Mesendoderm (in vitro differentiated cells): ENCODE results near the gene OVOL1.

Source experiments
- DNase-seq: peaks from one replicate; pipeline ENCODE4 v3.0.0; 2013
- H2AK5ac ChIP-seq: 2 replicates; pipeline ENCODE4 v1.6.1; 2013; ENCODE audit warnings: low read length, inconsistent platforms
- H2BK120ac ChIP-seq: 2 replicates; pipeline ENCODE4 v1.6.1; 2013; ENCODE audit warnings: low read depth, mild to moderate bottlenecking, low read length, moderate library complexity, mixed read lengths
- H2BK15ac ChIP-seq: replicated peaks from 2 replicates; pipeline ENCODE4 v1.6.1; 2013; ENCODE audit warnings: low read depth, mild to moderate bottlenecking, moderate library complexity
- H2BK5ac ChIP-seq: 2 replicates; pipeline ENCODE4 v1.6.1; 2013; ENCODE audit warnings: low read length, inconsistent platforms
- H3K18ac ChIP-seq: 2 replicates; pipeline ENCODE4 v1.6.1; 2013; ENCODE audit warnings: mild to moderate bottlenecking, low read length, mixed read lengths
- H3K23ac ChIP-seq: one replicate; pipeline ENCODE4 v1.6.1; 2013; ENCODE audit warnings: low read length
- H3K27ac ChIP-seq: 2 replicates; pipeline ENCODE4 v1.5.1; 2013; ENCODE audit warnings: low read depth, mild to moderate bottlenecking, inconsistent platforms, low read length, moderate library complexity
- H3K27me3 ChIP-seq: 2 replicates; pipeline ENCODE4 v1.6.1; 2013; ENCODE audit warnings: low read length, control low read depth, mild to moderate bottlenecking, inconsistent platforms; ENCODE audit not compliant: insufficient read depth, poor library complexity
- H3K36me3 ChIP-seq: 2 replicates; pipeline ENCODE4 v1.6.1; 2013; ENCODE audit warnings: low read length, inconsistent platforms; ENCODE audit not compliant: control insufficient read depth, insufficient read depth
- H3K4ac ChIP-seq: one replicate; pipeline ENCODE4 v1.6.1; 2013; ENCODE audit warnings: low read depth, mild to moderate bottlenecking, low read length, moderate library complexity
- H3K4me1 ChIP-seq: 2 replicates; pipeline ENCODE4 v1.6.1; 2013; ENCODE audit warnings: low read depth, low read length, inconsistent platforms; ENCODE audit not compliant: control insufficient read depth
- H3K4me2 ChIP-seq: 2 replicates; pipeline ENCODE4 v1.6.1; 2013; ENCODE audit warnings: low read length
- H3K4me3 ChIP-seq: 2 replicates; pipeline ENCODE4 v1.5.1; 2013; ENCODE audit warnings: mild to moderate bottlenecking, low read length
- H3K56ac ChIP-seq: one replicate; pipeline ENCODE4 v1.6.1; 2013; ENCODE audit warnings: low read length
- H3K79me1 ChIP-seq: 2 replicates; pipeline ENCODE4 v1.6.1; 2013; ENCODE audit warnings: low read length, inconsistent platforms
- H3K79me2 ChIP-seq: 2 replicates; pipeline ENCODE4 v1.6.1; 2013; ENCODE audit warnings: mild to moderate bottlenecking, low read length; ENCODE audit not compliant: control insufficient read depth, insufficient read depth
- H3K9ac ChIP-seq: 2 replicates; pipeline ENCODE4 v1.6.1; 2013; ENCODE audit warnings: low read length, inconsistent platforms
- H4K5ac ChIP-seq: one replicate; pipeline ENCODE4 v1.6.1; 2013; ENCODE audit warnings: low read length
- H4K8ac ChIP-seq: one replicate; pipeline ENCODE4 v1.6.1; 2013; ENCODE audit warnings: low read depth, mild to moderate bottlenecking, control low read depth, low read length, moderate library complexity
- WGBS: extraction: QIAGEN DNeasy Blood & Tissue Kit; methylation state at CpG from one replicate; pipeline ENCODE4 v1.1.7; 2013; ENCODE audit warnings: low lambda C conversion rate, missing lambda C conversion rate; ENCODE audit not compliant: insufficient coverage; ENCODE audit errors: extremely low coverage; 5-methylcytosine and 5-hydroxymethylcytosine counted together

Gene OVOL1

DNA sequence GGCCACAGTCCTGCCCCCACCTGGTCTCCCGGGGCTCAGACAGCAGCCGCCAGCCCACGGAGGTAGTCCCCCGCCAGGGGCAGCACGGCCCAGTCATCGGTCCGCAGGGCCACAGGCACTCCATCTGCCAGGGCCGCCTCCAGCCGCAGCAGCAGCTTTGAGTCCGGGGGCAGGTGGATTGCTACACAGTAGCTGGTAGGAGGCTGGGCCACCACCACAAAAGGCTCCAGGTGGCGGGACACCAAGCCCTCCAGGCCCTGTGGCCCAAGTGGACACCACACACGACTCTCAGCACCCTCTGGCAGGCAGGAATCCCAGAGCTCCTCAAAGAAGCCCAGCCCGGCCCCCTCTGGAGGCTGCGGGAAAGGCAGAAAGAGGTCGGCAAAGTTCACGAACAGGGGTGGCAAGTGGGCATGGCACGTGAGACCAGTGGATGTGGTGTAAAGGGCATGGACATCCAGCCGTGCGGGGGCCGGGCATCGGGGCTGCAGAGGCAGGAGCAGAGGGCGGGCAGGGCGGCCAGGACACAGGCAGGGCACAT is 9.0 kb upstream of the OVOL1 start:
- Histone ChIP-seq H3K9ac (no peak overlapping the region), H3K4me3 (no peak overlapping the region), H3K4me2 (no peak overlapping the region), H2BK120ac (no peak overlapping the region), H4K8ac (no peak overlapping the region), H2BK5ac (no peak overlapping the region), H3K36me3 (no peaks in the 10 kb centered on the region), H4K5ac (no peak overlapping the region), H2AK5ac (no peak overlapping the region), H3K4ac (no peak overlapping the region), H3K18ac (no peak overlapping the region), H2BK15ac (no peak overlapping the region), H3K79me1 (no peaks in the 10 kb centered on the region), H3K79me2 (no peaks in the 10 kb centered on the region), H3K27ac (no peak overlapping the region), H3K56ac (no peak overlapping the region), H3K4me1 (no peaks in the 10 kb centered on the region), H3K27me3 (no peaks in the 10 kb centered on the region), H3K23ac (no peak overlapping the region)
- WGBS: no CpG with 5 or more reads among the region's 23 CpGs
- no peak for DNase-seq

DNA sequence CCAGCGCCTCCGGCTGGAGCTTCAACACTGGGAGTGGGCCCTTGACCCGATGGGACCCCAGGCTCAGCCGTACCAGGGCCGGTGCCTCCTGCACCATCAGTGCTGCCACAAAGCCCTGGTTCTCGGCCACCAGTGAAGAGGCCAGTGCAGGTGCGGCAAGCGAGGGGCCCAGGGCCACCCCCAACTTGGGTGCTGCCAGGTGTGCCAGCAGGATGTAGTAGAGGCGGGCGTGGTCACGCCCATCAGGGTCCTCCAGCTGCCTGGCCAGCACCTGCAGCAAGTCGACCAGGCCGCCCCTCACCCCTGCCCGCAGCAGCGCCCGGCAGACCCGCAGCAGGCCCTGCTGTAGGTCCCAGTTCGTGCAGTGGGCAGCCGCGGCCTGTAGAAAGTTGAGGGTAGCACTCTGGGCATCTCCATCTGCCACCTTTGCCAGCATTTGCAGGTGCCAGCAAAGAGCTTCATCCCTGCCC is 8.4 kb upstream of the OVOL1 start:
- no peak overlapping the region for H2BK120ac ChIP-seq
- no peak overlapping the region for H3K9ac ChIP-seq
- H4K5ac ChIP-seq: no peak overlapping the region
- no CpG with 5 or more reads among the region's 20 CpGs for WGBS
- no peaks in the 10 kb centered on the region for H3K79me2 ChIP-seq
- no peak overlapping the region for H3K18ac ChIP-seq
- no peaks in the 10 kb centered on the region for H3K4me1 ChIP-seq
- H3K27ac ChIP-seq: no peak overlapping the region
- H2BK15ac ChIP-seq: no peak overlapping the region
- no peak overlapping the region for H3K4me3 ChIP-seq
- DNase-seq: no peak
- H3K4me2 ChIP-seq: no peak overlapping the region
- no peaks in the 10 kb centered on the region for H3K79me1 ChIP-seq
- no peaks in the 10 kb centered on the region for H3K36me3 ChIP-seq
- H2BK5ac ChIP-seq: no peak overlapping the region
- H3K23ac ChIP-seq: no peak overlapping the region
- H3K27me3 ChIP-seq: no peaks in the 10 kb centered on the region
- H2AK5ac ChIP-seq: no peak overlapping the region
- no peak overlapping the region for H3K4ac ChIP-seq
- no peak overlapping the region for H4K8ac ChIP-seq
- no peak overlapping the region for H3K56ac ChIP-seq

DNA sequence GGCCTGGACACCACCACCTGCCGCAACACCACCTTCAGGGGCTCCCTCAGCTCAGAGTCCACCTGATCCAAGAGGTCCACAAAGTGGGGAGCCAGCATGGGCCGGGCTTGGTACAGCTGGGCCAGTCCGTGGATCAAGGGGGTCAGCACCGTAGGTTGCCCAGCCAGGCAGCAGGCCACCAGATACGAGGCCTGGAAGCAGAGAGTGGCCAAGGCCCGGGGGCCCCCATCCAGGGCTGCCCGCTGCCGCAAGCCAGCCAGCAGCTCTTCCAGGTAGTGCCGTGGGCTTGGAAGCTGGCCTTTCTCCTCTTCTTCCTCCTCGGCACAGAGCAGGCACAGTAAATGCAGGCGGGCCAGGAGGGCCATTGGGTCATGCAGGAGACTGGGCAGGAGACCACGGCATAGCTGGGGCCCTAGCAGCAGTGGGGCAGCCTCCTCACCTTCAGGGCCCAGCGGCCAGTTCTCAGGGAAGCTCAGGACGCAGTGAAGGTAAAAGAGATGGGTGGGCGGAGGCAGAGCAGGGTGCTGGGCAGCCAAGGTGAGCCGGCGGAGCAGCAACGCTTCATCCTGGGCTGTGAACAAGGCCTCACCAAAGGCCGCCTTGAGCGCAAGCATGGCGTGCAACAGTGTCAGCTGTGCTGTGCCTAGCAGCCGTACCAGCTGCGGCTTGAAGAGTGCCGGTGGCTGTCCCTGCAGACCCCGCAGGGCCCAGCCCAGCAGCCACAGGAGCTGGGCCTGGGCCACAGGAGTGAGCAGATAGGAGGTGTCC is 7.8 kb upstream of the OVOL1 start:
- H3K4me1 ChIP-seq: no peaks in the 10 kb centered on the region
- H3K79me2 ChIP-seq: no peaks in the 10 kb centered on the region
- H2BK120ac ChIP-seq: no peak overlapping the region
- H3K18ac ChIP-seq: no peak overlapping the region
- H4K5ac ChIP-seq: no peak overlapping the region
- WGBS: no CpG with 5 or more reads among the region's 25 CpGs
- H3K27me3 ChIP-seq: no peaks in the 10 kb centered on the region
- H3K4ac ChIP-seq: no peak overlapping the region
- peak overlapping the region; percentile 78 for H3K56ac ChIP-seq
- peak overlapping the region; percentile 50 for H3K4me2 ChIP-seq
- no peak for DNase-seq
- no peaks in the 10 kb centered on the region for H3K36me3 ChIP-seq
- H3K23ac ChIP-seq: no peak overlapping the region
- peak overlapping the region; percentile 72 for H3K9ac ChIP-seq
- H2AK5ac ChIP-seq: no peak overlapping the region
- no peak overlapping the region for H3K27ac ChIP-seq
- no peaks in the 10 kb centered on the region for H3K79me1 ChIP-seq
- H4K8ac ChIP-seq: no peak overlapping the region
- no peak overlapping the region for H2BK15ac ChIP-seq
- no peak overlapping the region for H2BK5ac ChIP-seq
- H3K4me3 ChIP-seq: no peak overlapping the region

DNA sequence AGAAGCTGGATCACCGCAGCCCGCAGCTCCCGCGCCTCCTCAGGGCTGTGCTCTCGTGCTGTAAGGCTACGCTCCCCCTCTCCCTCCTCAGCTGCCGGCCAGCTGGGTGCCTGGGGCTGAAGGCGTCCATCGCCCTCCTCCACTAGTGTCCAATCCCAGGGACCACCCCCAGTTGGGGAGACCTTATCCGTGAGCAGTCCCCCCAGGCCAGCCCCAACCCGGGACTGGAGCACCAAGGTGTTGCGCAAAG is 7.3 kb upstream of the OVOL1 start:
- H3K23ac ChIP-seq: no peak overlapping the region
- DNase-seq: no peak
- peak overlapping the region; percentile 78 for H3K56ac ChIP-seq
- H3K9ac ChIP-seq: peak overlapping the region; percentile 72
- WGBS: no CpG with 5 or more reads among the region's 12 CpGs
- H2BK120ac ChIP-seq: no peak overlapping the region
- no peaks in the 10 kb centered on the region for H3K79me2 ChIP-seq
- H3K27ac ChIP-seq: no peak overlapping the region
- H3K79me1 ChIP-seq: no peaks in the 10 kb centered on the region
- H4K5ac ChIP-seq: no peak overlapping the region
- no peak overlapping the region for H2BK5ac ChIP-seq
- H3K18ac ChIP-seq: no peak overlapping the region
- no peak overlapping the region for H2AK5ac ChIP-seq
- no peak overlapping the region for H4K8ac ChIP-seq
- H3K27me3 ChIP-seq: no peaks in the 10 kb centered on the region
- H3K4me1 ChIP-seq: no peaks in the 10 kb centered on the region
- H3K36me3 ChIP-seq: no peaks in the 10 kb centered on the region
- H3K4me2 ChIP-seq: peak overlapping the region; percentile 50
- H3K4ac ChIP-seq: no peak overlapping the region
- no peak overlapping the region for H2BK15ac ChIP-seq
- H3K4me3 ChIP-seq: peak overlapping the region; percentile 11

DNA sequence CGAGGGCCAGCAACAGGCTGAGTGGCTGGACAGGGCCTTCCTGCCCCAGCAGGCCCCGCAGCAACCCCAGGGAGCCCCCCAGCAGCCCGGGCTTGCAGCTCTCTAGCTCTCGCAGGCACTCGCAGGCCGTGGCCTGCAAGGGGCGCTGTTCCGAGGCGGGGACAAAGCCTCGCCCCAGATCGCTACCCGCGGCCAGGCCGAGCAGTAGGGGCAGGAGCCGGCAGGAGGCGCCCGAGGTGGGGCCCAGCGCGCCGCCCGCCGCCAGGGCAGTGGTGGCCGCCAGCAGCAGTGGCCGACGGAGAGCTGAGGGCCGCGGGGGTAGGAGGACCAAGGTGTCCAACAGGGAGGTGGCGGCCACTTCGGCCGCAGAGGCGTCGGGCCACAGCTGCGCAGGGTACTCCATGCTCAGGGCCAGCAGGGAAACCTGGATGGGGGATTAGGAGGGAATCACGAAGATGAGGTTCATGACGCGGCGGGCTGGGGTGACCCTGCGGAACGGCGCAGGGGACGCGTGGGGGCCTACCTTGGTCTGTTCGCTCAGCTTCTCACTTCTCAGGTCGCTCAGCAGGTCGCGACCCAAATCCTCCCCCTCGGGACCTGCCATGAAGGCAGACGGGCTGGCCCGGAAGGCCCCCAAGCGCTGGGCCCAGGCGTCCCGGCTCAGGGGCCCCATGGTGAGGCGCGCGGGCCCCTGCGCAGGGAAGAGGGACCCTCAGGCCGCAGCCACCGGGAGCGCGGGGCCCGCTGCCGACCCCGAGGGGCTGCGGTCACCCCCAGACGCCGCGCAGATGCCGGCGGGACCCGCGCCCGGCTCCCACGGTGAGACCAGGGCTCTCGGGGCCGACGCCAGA is 6.7 kb upstream of the OVOL1 start:
- Histone ChIP-seq H4K5ac (no peak overlapping the region), H3K56ac (peak overlapping the region; percentile 98), H3K27me3 (no peaks in the 10 kb centered on the region), H3K23ac (peak overlapping the region; percentile 80), H3K4ac (peak overlapping the region; percentile 75), H4K8ac (no peak overlapping the region), H2BK120ac (no peak overlapping the region), H3K79me1 (no peaks in the 10 kb centered on the region), H2BK5ac (no peak overlapping the region), H3K9ac (peak overlapping the region; percentile 95), H3K27ac (peak overlapping the region; percentile 21), H2BK15ac (no peak overlapping the region), H2AK5ac (no peak overlapping the region), H3K18ac (peak overlapping the region; percentile 62), H3K79me2 (no peaks in the 10 kb centered on the region), H3K36me3 (no peaks in the 10 kb centered on the region), H3K4me1 (no peaks in the 10 kb centered on the region), H3K4me2 (peak overlapping the region; percentile 92), H3K4me3 (peak overlapping the region; percentile 76)
- no CpG with 5 or more reads among the region's 76 CpGs for WGBS
- peak; percentile 92 for DNase-seq
